Urothelium cell line (cell line): ENCODE measurements around the gene STRIP2.

ENCODE experiments used
- DNase-seq: peaks from one replicate; pipeline ENCODE4 v3.0.0; 2011; ENCODE audit warnings: low spot score, mixed read lengths
- FAIRE-seq: peaks from 2 replicates; lab custom pipeline; 2011; peaks lifted over from hg19 to GRCh38; lab: Jason Lieb, UNC

The STRIP2 gene

DNA sequence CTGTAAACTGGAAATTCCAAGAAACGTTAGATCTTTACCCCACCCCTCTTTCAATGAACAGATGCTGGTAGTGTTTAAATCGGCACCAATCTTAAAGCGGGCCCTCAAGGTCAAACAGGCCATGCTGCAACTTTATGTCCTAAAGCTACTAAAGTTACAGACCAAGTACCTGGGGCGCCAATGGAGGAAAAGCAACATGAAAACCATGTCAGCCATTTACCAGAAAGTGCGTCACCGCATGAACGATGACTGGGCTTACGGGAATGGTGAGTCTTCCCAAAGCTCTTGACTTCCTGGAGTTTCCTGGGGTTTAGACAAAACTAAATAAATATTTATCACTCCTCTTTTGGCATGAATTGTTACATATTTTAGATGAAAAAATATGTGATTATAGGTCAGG lies 48.5 kb downstream of the STRIP2 start:
- DNase-seq = no peak
- FAIRE-seq = no peak

GRCh38 chr7:129489491-129489890 lies 55.3 kb downstream of the STRIP2 start:
- peak; percentile 22 for DNase-seq

DNA sequence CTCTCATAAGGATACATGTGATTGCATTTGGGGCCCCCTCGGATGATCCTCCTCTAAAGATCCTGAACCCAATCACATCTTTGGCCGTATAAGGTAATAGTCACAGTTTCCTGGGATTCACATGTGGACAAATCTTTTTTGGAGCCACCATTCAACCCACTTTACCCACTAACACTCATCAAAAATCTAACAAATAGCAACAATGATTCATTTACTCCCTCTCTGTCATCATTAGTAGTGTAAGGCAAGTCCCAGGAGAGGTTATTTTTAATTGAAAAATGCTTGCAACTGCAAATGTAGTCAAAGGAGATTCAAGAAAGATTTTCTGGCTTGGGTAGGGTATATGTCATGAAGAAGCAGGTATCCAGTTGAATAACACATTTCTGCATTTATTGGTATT lies 58.2 kb downstream of the STRIP2 start:
- DNase-seq (no peak), FAIRE-seq (no peak)

More at GRCh38 chr7:129489491-129489890, 55.3 kb downstream of the STRIP2 start:
- no peak for FAIRE-seq

DNA sequence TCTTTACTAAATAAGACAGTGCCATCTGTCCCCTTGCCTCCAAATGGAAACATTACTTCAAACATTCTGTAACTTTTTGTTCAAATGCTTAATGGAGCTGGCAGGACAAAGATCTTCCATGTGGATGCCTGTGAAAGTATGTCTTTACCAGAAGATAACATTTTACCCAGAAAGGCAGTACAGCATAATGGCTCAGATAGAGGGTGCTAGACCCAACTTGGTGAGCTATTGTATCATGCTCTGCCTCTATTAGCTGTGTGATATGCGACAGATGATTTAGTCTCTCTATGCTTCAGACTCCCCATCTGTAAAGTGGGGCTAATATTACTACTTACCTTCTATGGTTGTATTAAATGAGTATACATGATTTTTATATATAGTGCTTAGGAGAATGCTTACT lies 59.3 kb downstream of the STRIP2 start:
- FAIRE-seq = no peak

DNA sequence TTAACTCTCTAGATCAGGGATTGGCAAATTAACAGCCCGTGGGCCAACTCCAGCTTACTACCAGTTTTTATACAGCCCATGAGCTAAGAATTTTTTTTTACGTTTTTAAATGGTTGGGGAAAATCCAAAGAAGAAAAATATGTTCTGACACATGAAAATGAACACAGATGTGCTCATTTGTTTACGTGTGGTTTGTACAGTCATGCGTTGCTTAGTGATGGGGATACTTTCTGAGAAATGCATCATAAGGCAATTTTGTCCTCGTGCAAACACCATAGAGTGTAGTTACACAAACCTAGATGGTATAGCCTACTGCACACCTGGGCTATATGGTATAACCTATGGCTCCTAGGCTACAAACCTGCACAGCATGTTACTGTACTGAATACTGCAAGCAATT lies 59.8 kb downstream of the STRIP2 start:
- FAIRE-seq (no peak), DNase-seq (no peak)

More for the DNA sequence above, 59.3 kb downstream of the STRIP2 start:
- no peak for DNase-seq

GRCh38 chr7:129495987-129496386 lies 61.8 kb downstream of the STRIP2 start:
- no peak for DNase-seq
- FAIRE-seq = no peak

GRCh38 chr7:129496653-129497052 lies 62.4 kb downstream of the STRIP2 start:
- DNase-seq (no peak), FAIRE-seq (no peak)

DNA sequence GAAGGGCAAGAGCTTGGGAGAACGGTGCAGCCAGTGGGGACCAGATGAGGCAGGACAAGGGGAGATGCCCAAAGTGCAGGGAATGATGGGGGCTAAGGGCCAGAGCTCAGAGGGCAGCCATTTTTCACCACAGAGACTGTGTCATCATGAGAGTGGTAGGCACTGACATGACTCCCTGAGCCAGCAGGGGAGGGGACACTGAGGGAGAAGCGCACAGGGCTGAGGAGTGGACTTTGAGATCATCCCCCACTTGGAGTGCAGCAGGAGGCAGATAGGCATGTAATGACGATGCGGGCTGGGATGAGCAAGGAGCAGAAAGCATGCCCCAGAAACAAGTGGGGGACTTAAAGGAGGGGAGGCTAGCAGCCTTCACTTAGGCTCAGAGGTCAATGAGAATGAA lies 62.9 kb downstream of the STRIP2 start:
- DNase-seq = no peak
- no peak for FAIRE-seq

GRCh38 chr7:129498021-129498420 lies 63.8 kb downstream of the STRIP2 start:
- DNase-seq (no peak), FAIRE-seq (no peak)

DNA sequence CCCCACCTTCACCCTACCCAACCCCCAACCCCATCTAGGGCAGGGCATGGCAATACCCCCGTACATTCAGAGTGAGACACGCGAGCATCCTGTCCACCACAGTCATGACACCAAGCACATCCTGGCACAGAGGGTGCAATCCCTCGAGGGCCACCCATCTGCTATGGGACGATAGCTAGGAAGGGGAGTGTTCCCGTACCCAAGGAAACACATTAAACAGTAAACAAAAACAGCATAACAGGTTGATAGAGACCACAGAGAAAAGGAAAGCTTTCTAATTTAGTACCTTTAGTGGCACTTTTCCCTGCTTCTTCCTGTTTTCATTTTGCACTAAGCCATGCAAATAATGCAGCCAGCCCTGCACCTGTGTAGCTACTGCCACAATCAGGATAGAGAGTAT lies 65.8 kb downstream of the STRIP2 start:
- no peak for DNase-seq
- FAIRE-seq = no peak

- no peak for FAIRE-seq
These were observed 67.8 kb downstream of the STRIP2 start, which contains the start of gene SMKR1 for GRCh38 chr7:129501760-129502707. SMKR1 (plus strand) TSS chr7:129502531; CDS start chr7:129502825, 294 bp downstream.

DNA sequence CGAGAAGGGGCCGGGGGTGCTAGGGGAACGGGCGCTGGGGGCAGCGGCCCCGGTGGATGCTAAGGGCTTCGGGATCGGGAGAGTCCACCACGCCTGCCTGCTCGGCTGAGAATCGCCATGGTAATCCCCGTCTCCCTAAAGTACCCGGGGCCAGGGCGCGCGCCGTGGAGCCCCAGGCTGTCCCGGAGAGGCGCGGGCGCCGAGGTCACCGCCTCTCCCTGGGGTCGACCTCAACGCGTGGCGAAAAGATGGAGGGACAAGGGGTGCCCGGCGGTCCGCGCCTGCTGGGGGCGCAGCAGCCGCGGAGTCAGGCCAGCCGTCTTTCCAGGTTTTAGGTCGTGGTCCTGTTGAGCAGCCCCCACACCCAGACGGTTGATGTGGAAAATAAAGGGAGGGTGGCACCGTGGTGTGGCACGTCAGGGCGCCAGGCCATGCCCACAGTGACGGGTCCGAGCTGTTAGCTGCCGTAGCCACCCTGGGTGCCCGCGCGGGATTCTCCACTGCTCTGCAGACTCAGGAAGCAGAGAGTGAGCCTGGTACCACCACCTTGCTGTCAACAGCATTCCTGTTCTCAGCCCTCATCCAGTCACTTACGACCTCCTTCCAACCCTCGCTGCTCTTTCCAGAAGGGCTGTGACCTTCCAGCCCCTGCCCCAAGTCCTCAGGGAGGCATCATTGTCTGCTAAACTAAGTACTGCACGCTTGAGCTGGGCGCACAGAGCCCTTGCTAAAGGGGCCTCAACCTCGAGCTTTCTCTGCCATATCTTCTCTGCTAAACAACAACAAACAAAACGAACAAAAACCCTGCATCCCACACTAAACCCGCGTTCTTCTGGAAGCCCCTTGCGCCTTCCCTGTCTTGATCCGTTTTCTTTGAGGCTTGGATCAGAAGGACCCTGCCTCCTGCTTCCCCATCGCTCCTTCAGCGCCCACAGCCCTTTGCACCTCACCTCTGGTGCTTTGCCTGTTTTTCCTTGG lies 68.8 kb downstream of the STRIP2 start:
- DNase-seq (no peak), FAIRE-seq (no peak)

More at GRCh38 chr7:129501760-129502707, 67.8 kb downstream of the STRIP2 start, which contains the start of gene SMKR1:
- DNase-seq = peak; percentile 84

DNA sequence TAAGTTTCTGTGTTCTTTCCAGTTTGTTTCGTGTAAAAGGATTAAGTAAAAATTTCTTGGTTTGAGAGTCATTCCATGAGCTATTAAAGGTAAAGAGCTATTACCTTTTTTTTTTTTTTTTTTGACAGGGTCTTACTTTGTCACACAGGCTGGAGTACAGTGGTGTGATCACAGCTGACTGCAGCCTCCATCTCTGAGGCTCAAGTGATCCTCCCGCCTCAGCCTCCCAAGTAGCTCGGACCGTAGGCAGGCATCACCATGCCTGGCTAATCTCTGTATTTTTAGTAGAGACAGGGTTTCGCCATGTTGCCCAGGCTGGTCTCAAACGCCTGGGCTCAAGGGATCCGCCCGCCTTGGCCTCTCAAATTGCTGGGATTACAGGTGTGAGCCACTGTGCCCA lies 69.5 kb downstream of the STRIP2 start:
- no peak for DNase-seq
- FAIRE-seq = no peak

GRCh38 chr7:129512192-129512591 lies 78.0 kb downstream of the STRIP2 start:
- no peak for FAIRE-seq
- DNase-seq = no peak

DNA sequence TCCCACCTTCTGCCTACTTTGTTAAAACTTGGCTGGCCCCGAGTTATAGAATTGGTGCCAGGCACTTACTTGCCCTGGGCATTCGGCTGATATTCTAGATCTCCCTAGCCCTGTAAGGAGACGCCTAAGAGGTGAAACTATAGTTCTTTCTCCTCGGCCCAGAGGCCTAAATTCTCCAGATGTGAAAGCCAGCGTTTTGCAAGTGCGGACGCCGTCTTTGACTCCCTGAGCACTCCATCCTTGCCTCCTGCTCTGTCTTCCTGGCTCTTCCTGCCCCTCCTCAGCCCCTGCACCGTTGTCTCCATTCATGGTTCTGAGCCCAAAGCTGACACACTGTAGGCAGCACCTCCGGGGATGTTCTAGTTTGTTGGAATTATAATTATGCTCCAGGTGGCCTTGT lies 79.3 kb downstream of the STRIP2 start:
- FAIRE-seq = no peak
- DNase-seq = no peak

GRCh38 chr7:129514683-129515082 lies 80.5 kb downstream of the STRIP2 start:
- no peak for DNase-seq
- no peak for FAIRE-seq

GRCh38 chr7:129515381-129515780 lies 81.1 kb downstream of the STRIP2 start:
- no peak for DNase-seq
- no peak for FAIRE-seq

DNA sequence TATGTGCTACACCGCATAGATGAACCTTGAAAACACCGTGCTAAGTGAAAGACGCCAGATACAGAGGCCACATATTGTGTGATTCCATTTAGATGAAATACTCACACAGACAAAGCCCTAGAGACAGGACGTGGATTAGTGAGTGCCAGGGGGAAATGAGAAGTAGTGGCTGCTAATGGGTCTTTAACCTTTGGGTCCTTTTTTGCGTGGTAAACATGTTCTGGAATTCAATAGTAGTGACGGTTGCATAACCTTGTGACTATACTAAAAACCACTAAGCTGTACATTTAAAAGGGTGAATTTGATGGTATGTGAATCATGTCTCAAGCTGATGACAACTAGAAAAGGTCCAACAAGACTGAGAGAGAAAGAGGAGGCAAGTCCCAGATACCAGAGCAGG lies 83.7 kb downstream of the STRIP2 start:
- no peak for FAIRE-seq
- no peak for DNase-seq

DNA sequence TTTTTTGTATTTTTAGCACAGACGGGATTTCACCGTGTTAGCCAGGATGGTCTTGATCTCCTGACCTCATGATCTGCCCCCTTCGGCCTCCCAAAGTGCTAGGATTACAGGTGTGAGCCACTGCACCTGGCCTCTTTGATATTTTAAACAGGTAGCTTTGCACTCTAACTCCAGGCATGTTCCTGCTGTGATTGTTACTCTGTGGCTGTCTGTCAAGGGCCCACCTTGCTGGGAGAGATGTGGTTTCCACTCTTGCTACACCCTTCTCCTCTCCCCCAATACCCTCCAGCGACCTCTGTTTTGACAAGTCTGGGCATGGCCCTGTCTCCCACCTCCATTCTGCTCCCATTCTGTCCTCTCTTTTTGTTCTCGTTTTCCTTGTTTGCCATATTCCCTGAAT lies 85.2 kb downstream of the STRIP2 start:
- FAIRE-seq (no peak), DNase-seq (no peak)

- DNase-seq (no peak), FAIRE-seq (no peak)
These were observed 88.1 kb downstream of the STRIP2 start for GRCh38 chr7:129522088-129522970.
